HepG2 (cell line): ENCODE results near the gene TMEM221. TPM values are rescaled to one million over a fixed set of nuclear protein-coding genes. Genes with fewer than 3 reads are reported as not detected.

ENCODE experiments used
- ATAC-seq: fragments of 200-7000 bp; cut with Tn5 transposase; 3 replicates; pipeline ENCODE4 v1.9.1; 2020; ENCODE audit warnings: mild to moderate bottlenecking, moderate library complexity
- BruUV-seq: library from RNA; stranded (reverse); fragments of 400-500 nt; replicated peaks from 2 replicates; lab custom pipeline; 2021; lab: Mats Ljungman, UMichigan
- CTCF ChIA-PET: fragments of 300-600 bp; formaldehyde crosslinking; extraction: SDS; loops from one replicate; lab custom pipeline; 2021; ENCODE audit warnings: low total read pairs, inconsistent platforms, low intra/inter-chr PET ratio; lab: Yijun Ruan, JAX
- POLR2A ChIA-PET: fragments of 350-600 bp; sonication (Branson Sonifier 250); formaldehyde crosslinking; loops from one replicate; lab custom pipeline; 2020; ENCODE audit warnings: antibody characterized with exemption, inconsistent platforms; lab: Yijun Ruan, JAX
- DNase-seq: peaks from one replicate; pipeline ENCODE4 v3.0.0-alpha.2; 2015; ENCODE audit warnings: low spot score
- FAIRE-seq: peaks from 3 replicates; lab custom pipeline; 2011; peaks lifted over from hg19 to GRCh38; lab: Jason Lieb, UNC
- H2AFZ ChIP-seq: one replicate; pipeline ENCODE4 v1.6.1; 2011; ENCODE audit warnings: low read length, inconsistent platforms
- H3K27ac ChIP-seq: fragments of 300-600 bp; 3 replicates; pipeline ENCODE4 v1.8.0; 2011; ENCODE audit warnings: mixed run types, mild to moderate bottlenecking, mixed read lengths, low read length, inconsistent platforms; ENCODE audit not compliant: insufficient read depth; ENCODE audit errors: extremely low read length
- H3K27me3 ChIP-seq, 2 experiments: fragments of 200-600 bp in 1 of 2; 2 replicates in 1 of 2; 3 replicates in 1 of 2; pipeline versions ENCODE4 v1.6.0 to v1.8.0; 2011; ENCODE audit warnings: low read length in 2 of 2, mild to moderate bottlenecking in 2 of 2, moderate library complexity in 2 of 2, inconsistent platforms in 1 of 2; ENCODE audit not compliant: insufficient read depth in 2 of 2, control insufficient read depth in 1 of 2
- H3K36me3 ChIP-seq, 2 experiments: fragments of 200-600 bp in 1 of 2; replicated peaks in 1 of 2; 2 replicates in 1 of 2; 3 replicates in 1 of 2; pipeline versions ENCODE4 v1.5.1 to v1.8.0; 2011; ENCODE audit warnings: low read length in 2 of 2, inconsistent platforms in 1 of 2; ENCODE audit not compliant: insufficient read depth in 2 of 2, control insufficient read depth in 1 of 2
- H3K4me1 ChIP-seq: 2 replicates; pipeline ENCODE4 v1.5.1; 2012; ENCODE audit warnings: low read length, inconsistent platforms; ENCODE audit not compliant: insufficient read depth
- H3K4me2 ChIP-seq: 2 replicates; pipeline ENCODE4 v1.6.0; 2011; ENCODE audit warnings: low read depth, low read length, inconsistent platforms
- H3K4me3 ChIP-seq, 3 experiments: fragments of 200-600 bp in 1 of 3; sonication (generic), shearing (Covaris generic) in 1 of 3; replicated peaks in 1 of 3; 2 replicates each; pipeline ENCODE4 v1.5.1; 2011 to 2016; ENCODE audit warnings: low read length in 3 of 3, inconsistent platforms in 2 of 3, low read depth in 2 of 3, mild to moderate bottlenecking in 2 of 3, control low read depth in 1 of 3, mixed read lengths in 1 of 3; ENCODE audit not compliant: insufficient read depth in 1 of 3
- H3K79me2 ChIP-seq: one replicate; pipeline ENCODE4 v1.6.1; 2011; ENCODE audit warnings: low read length, inconsistent platforms; ENCODE audit not compliant: insufficient read depth
- H3K9ac ChIP-seq: 2 replicates; pipeline ENCODE4 v1.6.0; 2011; ENCODE audit warnings: mild to moderate bottlenecking, low read depth, low read length, inconsistent platforms; ENCODE audit not compliant: insufficient read depth
- H3K9me3 ChIP-seq: 2 replicates; pipeline ENCODE4 v1.5.1; 2012; ENCODE audit warnings: mild to moderate bottlenecking, low read length
- H4K20me1 ChIP-seq: 2 replicates; pipeline ENCODE4 v1.6.0; 2011; ENCODE audit warnings: inconsistent platforms, mild to moderate bottlenecking, low read length, moderate library complexity; ENCODE audit not compliant: insufficient read depth
- AGO1 ChIP-seq: fragments of 200-400 bp; formaldehyde crosslinking; IDR thresholded peaks from 2 replicates; pipeline ENCODE4 v1.6.1; 2017; ENCODE audit warnings: mild to moderate bottlenecking, low read depth, low read length, moderate library complexity; ENCODE audit not compliant: poor library complexity, severe bottlenecking
- CBFB ChIP-seq: sonication (generic); formaldehyde crosslinking; IDR thresholded peaks from 2 replicates; pipeline ENCODE4 v1.4.0; 2020; ENCODE audit warnings: missing genetic modification reagents
- PITX1 ChIP-seq: sonication (generic); formaldehyde crosslinking; IDR thresholded peaks from 2 replicates; pipeline ENCODE4 v1.5.1; 2020; ENCODE audit warnings: mild to moderate bottlenecking, missing genetic modification reagents
- TCF7L2 ChIP-seq: IDR thresholded peaks from 2 replicates; pipeline ENCODE4 v1.6.1; 2011; ENCODE audit warnings: mild to moderate bottlenecking, low read depth, low read length, moderate library complexity
- WIZ ChIP-seq: sonication (generic); formaldehyde crosslinking; IDR thresholded peaks from 2 replicates; pipeline ENCODE4 v1.5.1; 2020; ENCODE audit warnings: mild to moderate bottlenecking, missing genetic modification reagents
- ZBTB20 ChIP-seq: sonication (generic); formaldehyde crosslinking; IDR thresholded peaks from 2 replicates; pipeline ENCODE4 v1.8.1; 2023; ENCODE audit warnings: missing genetic modification reagents, low read depth, mild to moderate bottlenecking, borderline replicate concordance
- ZNF296 ChIP-seq: sonication (generic); formaldehyde crosslinking; conservative IDR thresholded peaks from 2 replicates; pipeline ENCODE4 v1.5.0; 2020; ENCODE audit warnings: mild to moderate bottlenecking, missing genetic modification reagents
- ZNF350 ChIP-seq: sonication (generic); formaldehyde crosslinking; IDR thresholded peaks from 2 replicates; pipeline ENCODE4 v1.4.0; 2020; ENCODE audit warnings: mild to moderate bottlenecking, low read depth, missing genetic modification reagents, borderline replicate concordance
- ZNF547 ChIP-seq: sonication (generic); formaldehyde crosslinking; IDR thresholded peaks from 2 replicates; pipeline ENCODE4 v1.5.1; 2020; ENCODE audit warnings: mild to moderate bottlenecking, missing genetic modification reagents
- ZNF605 ChIP-seq: sonication (generic); formaldehyde crosslinking; IDR thresholded peaks from 2 replicates; pipeline ENCODE4 v1.8.0; 2022; ENCODE audit warnings: mild to moderate bottlenecking, missing genetic modification reagents
- ZNF788 ChIP-seq: sonication (generic); formaldehyde crosslinking; IDR thresholded peaks from 2 replicates; pipeline ENCODE4 v1.5.0; 2020; ENCODE audit warnings: mild to moderate bottlenecking, missing genetic modification reagents, borderline replicate concordance
- WGBS: methylation state at CpG from one replicate; pipeline ENCODE4 v1.1.6; 2017; ENCODE audit warnings: low lambda C conversion rate; 5-methylcytosine and 5-hydroxymethylcytosine counted together
- in situ Hi-C: cut with HindIII; loops from 2 replicates; pipeline ENCODE4 v1.10.0; 2017; ENCODE audit warnings: low pct_unique_long_range_greater_than_20kb; ENCODE audit not compliant: extremely low pct_ligation_motif_present
- intact Hi-C: fragments of 100-400 bp; cut with micrococcal nuclease; formaldehyde crosslinking; loops from one replicate; pipeline ENCODE4 v1.10.0; 2022; ENCODE audit not compliant: unreplicated experiment
- polyA plus RNA-seq, 8 experiments: library from polyadenylated mRNA; depleted of rRNA in 3 of 8; stranded (reverse) in 7 of 8; unstranded in 1 of 8; fragments of >200 nt; fragmentation: Illumina TruSeq in 4 of 8; extraction: Trizol in 4 of 8; gene quantifications; 2 replicates each; pipeline versions ENCODE4 v1.2.1 to v1.2.3, GENCODE V29; 2011 to 2016; ENCODE audit warnings: low read depth in 4 of 8, missing spikeins in 1 of 8, mixed read lengths in 1 of 8; ENCODE audit not compliant: insufficient read depth in 1 of 8
- total RNA-seq, 5 experiments: library from RNA; depleted of rRNA; stranded (reverse); fragments of >200 nt; fragmentation: Illumina TruSeq; extraction: Trizol; gene quantifications; 2 replicates each; pipeline ENCODE4 v1.2.3, GENCODE V29; 2016; ENCODE audit warnings: low read depth in 1 of 5
- TF ChIP-seq, protein P1 (sequence below): sonication (generic); formaldehyde crosslinking; IDR thresholded peaks from 2 replicates; pipeline ENCODE4 v1.8.1; 2023; ENCODE audit warnings: mild to moderate bottlenecking, missing genetic modification reagents, borderline replicate concordance
- TF ChIP-seq, protein P2 (sequence below): sonication (generic); formaldehyde crosslinking; IDR thresholded peaks from 2 replicates; pipeline ENCODE4 v1.5.1; 2020; ENCODE audit warnings: mild to moderate bottlenecking, missing genetic modification reagents, borderline replicate concordance
- TF ChIP-seq, protein P3 (sequence below): sonication (generic); formaldehyde crosslinking; IDR thresholded peaks from 2 replicates; pipeline ENCODE4; 2020; ENCODE audit warnings: missing genetic modification reagents, mild to moderate bottlenecking, borderline replicate concordance

The TMEM221 gene
- total and polyA plus RNA-seq, 2 of the 13 experiments (the other 11 are each of a cell fraction or from before 2014, with no cell fraction given), result 0.33 to 0.77 TPM

DNA sequence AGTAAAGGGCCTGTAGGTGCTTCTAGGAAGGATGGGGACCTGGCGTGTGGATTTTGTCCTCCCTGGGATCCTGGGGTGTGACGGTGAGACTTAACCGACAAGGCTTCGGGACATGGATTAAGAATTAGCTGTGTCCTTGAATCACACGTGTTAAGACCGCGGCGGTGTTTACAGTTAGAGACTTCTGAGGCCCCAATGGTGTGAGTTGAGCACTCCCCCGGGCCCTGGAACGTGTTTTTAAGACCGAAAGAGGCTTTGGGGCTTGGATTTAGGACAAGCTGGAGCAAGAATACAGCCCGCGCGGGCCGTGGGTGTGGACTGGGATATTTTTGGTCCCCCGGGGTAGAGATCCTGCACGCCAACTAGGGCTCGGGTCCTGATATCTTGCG lies 20.6 kb upstream of the TMEM221 start:
- no peaks in the 10 kb centered on the region for H3K36me3 ChIP-seq
- H3K27me3 ChIP-seq, result peaks cover 0 to 10% of the 10 kb centered on the region in 2 experiments; a peak in 2 of 5 replicates
- H3K79me2 ChIP-seq, result peaks cover 8% of the 10 kb centered on the region
- intact Hi-C loops, result loop anchor here (10.0 kb wide), 1 partner anchor 124 kb away; no protein-coding TSS in a partner anchor
- peak overlapping the region; percentile 23 for H3K27ac ChIP-seq
- ChIA-PET CTCF (no interaction called here), POLR2A (interaction anchor here (0.9 to 1.1 kb wide), 2 partner anchors 30 to 63 kb away, joined by 3 to 4 read pairs; partner anchors contain the start of gene BST2)
- peak overlapping the region; percentile 53 for H3K9ac ChIP-seq
- in situ Hi-C loops, result no loop called here
- 20% methylated on average over 1 of the region's 19 CpGs for WGBS
- ATAC-seq, result no peak
- peak overlapping the region; percentile 71 to 85 (median 71) for H3K4me3 ChIP-seq
- H3K4me1 ChIP-seq, result peaks cover 53% of the 10 kb centered on the region
- H2AFZ ChIP-seq, result peak overlapping the region; percentile 18
- BruUV-seq, result no TSS peak
- H3K4me2 ChIP-seq, result peak overlapping the region; percentile 98
- H3K9me3 ChIP-seq, result no peaks in the 10 kb centered on the region
- FAIRE-seq, result no peak
- DNase-seq, result no peak
- H4K20me1 ChIP-seq, result no peaks in the 10 kb centered on the region
- TF ChIP-seq, protein P1, sequence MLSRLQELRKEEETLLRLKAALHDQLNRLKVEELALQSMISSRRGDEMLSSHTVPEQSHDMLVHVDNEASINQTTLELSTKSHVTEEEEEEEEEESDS, result 0 out of 2 replicates have a peak, but pooled peaks have one; percentile 48
- TF ChIP-seq ZNF605 (CRISPR knock-in tag) (peak; percentile 90), ZNF547 (CRISPR knock-in tag) (peak; percentile 9; the same call in 1 of the 2 replicates), TCF7L2 (no peak), AGO1 (peak; percentile 17), ZBTB20 (0 out of 2 replicates have a peak, but pooled peaks have one; percentile 5), PITX1 (CRISPR knock-in tag) (0 out of 2 replicates have a peak, but pooled peaks have one; percentile 11), ZNF350 (CRISPR knock-in tag) (peak; percentile 60; the same call in 1 of the 2 replicates), ZNF788 (CRISPR knock-in tag) (peak; percentile 53; the same call in 1 of the 2 replicates), CBFB (no peak), WIZ (CRISPR knock-in tag) (no peak), ZNF296 (no peak)
- TF ChIP-seq, protein P2, sequence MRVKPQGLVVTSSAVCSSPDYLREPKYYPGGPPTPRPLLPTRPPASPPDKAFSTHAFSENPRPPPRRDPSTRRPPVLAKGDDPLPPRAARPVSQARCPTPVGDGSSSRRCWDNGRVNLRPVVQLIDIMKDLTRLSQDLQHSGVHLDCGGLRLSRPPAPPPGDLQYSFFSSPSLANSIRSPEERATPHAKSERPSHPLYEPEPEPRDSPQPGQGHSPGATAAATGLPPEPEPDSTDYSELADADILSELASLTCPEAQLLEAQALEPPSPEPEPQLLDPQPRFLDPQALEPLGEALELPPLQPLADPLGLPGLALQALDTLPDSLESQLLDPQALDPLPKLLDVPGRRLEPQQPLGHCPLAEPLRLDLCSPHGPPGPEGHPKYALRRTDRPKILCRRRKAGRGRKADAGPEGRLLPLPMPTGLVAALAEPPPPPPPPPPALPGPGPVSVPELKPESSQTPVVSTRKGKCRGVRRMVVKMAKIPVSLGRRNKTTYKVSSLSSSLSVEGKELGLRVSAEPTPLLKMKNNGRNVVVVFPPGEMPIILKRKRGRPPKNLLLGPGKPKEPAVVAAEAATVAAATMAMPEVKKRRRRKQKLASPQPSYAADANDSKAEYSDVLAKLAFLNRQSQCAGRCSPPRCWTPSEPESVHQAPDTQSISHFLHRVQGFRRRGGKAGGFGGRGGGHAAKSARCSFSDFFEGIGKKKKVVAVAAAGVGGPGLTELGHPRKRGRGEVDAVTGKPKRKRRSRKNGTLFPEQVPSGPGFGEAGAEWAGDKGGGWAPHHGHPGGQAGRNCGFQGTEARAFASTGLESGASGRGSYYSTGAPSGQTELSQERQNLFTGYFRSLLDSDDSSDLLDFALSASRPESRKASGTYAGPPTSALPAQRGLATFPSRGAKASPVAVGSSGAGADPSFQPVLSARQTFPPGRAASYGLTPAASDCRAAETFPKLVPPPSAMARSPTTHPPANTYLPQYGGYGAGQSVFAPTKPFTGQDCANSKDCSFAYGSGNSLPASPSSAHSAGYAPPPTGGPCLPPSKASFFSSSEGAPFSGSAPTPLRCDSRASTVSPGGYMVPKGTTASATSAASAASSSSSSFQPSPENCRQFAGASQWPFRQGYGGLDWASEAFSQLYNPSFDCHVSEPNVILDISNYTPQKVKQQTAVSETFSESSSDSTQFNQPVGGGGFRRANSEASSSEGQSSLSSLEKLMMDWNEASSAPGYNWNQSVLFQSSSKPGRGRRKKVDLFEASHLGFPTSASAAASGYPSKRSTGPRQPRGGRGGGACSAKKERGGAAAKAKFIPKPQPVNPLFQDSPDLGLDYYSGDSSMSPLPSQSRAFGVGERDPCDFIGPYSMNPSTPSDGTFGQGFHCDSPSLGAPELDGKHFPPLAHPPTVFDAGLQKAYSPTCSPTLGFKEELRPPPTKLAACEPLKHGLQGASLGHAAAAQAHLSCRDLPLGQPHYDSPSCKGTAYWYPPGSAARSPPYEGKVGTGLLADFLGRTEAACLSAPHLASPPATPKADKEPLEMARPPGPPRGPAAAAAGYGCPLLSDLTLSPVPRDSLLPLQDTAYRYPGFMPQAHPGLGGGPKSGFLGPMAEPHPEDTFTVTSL, result 0 out of 2 replicates have a peak, but pooled peaks have one; percentile 25
- TF ChIP-seq, protein P3, sequence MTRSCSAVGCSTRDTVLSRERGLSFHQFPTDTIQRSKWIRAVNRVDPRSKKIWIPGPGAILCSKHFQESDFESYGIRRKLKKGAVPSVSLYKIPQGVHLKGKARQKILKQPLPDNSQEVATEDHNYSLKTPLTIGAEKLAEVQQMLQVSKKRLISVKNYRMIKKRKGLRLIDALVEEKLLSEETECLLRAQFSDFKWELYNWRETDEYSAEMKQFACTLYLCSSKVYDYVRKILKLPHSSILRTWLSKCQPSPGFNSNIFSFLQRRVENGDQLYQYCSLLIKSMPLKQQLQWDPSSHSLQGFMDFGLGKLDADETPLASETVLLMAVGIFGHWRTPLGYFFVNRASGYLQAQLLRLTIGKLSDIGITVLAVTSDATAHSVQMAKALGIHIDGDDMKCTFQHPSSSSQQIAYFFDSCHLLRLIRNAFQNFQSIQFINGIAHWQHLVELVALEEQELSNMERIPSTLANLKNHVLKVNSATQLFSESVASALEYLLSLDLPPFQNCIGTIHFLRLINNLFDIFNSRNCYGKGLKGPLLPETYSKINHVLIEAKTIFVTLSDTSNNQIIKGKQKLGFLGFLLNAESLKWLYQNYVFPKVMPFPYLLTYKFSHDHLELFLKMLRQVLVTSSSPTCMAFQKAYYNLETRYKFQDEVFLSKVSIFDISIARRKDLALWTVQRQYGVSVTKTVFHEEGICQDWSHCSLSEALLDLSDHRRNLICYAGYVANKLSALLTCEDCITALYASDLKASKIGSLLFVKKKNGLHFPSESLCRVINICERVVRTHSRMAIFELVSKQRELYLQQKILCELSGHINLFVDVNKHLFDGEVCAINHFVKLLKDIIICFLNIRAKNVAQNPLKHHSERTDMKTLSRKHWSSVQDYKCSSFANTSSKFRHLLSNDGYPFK (CRISPR knock-in tag), result peak; percentile 15; the same call in 1 of the 2 replicates
